HL-60 (cell line): ENCODE results near the gene PDLIM5.

Experiments
- CTCF ChIP-seq: IDR thresholded peaks from one replicate; pipeline ENCODE4 v1.5.1; 2011; ENCODE audit warnings: low read length, control low read depth, inconsistent platforms; ENCODE audit not compliant: insufficient read depth
- GABPA ChIP-seq: IDR thresholded peaks from 2 replicates; pipeline ENCODE4 v1.6.1; 2012; ENCODE audit warnings: low read depth
- POLR2AphosphoS5 ChIP-seq: IDR thresholded peaks from 2 replicates; pipeline ENCODE4 v1.6.1; 2012; ENCODE audit warnings: low read depth

- no peak for TF ChIP-seq POLR2AphosphoS5
- no peak for TF ChIP-seq GABPA
- TF ChIP-seq CTCF: no peak
Observed at GRCh38 chr4:94506822-94507221, 55.1 kb downstream of the PDLIM5 start.
